ENCODE results near the gene SLC2A13.

DNA sequence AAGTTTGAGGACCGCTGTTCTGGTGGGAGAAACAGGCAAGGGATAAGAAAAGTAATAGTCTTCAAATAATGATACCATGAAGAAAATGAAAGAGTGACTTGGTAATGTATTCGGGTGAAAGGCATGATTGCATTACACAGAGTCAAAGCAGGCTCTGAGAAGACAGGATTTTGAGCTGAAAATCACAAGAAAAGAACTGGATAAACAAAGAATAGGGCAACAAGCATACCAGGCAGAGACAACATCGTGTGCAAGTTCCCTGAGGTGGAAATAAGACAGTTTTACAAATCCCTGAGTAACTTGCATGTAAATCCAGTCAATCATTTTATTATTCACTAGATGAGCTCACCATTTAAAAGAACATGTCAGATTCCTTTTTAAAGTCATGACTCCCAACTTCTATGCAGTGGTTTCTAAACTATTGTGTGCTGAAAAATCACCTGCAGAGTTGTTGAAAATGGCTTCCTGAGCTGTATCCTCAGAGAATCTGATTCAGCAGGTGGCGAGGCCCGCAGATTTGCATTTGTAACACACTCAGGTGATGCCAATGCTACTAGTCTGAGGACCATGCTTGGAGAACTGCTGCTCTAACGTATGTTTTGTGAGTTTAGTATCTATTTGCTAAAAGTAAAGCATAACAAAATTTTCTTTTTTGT, 353.3 kb downstream of the SLC2A13 start:
- TF ChIP-seq CTCF (conservative IDR thresholded peaks at IDR 0.05 in 1 of 2, IDR thresholded peaks at IDR 0.05 in 1 of 2; ENCODE audit: extremely low read depth in 1 of 2, insufficient read depth in 1 of 2, low read depth in 1 of 2, low read length in 2 of 2), result no peak
- no peak for TF ChIP-seq EZH2 (IDR thresholded peaks at IDR 0.05; ENCODE audit: borderline replicate concordance, low read length)

Data from mammary epithelial cell (primary cell).